Keratinocyte (primary cell): Measurements from ENCODE around the gene SYT6. TPM values are rescaled to one million over a fixed set of nuclear protein-coding genes. Genes with fewer than 3 reads are reported as not detected.

ENCODE experiments used
- DNase-seq: peaks from one replicate; pipeline ENCODE4 v3.0.0-alpha.2; 2011; ENCODE audit warnings: low read depth, missing footprints, low spot score
- FAIRE-seq: peaks from 2 replicates; lab custom pipeline; 2011; peaks lifted over from hg19 to GRCh38; lab: Jason Lieb, UNC
- H2AFZ ChIP-seq: 2 replicates; pipeline ENCODE4 v1.6.0; 2012; ENCODE audit warnings: low read length, control low read depth, inconsistent platforms; ENCODE audit not compliant: control insufficient read depth
- H3K27ac ChIP-seq: 2 replicates; pipeline ENCODE4 v1.5.1; 2011; ENCODE audit warnings: low read length; ENCODE audit not compliant: control insufficient read depth, insufficient read depth
- H3K27me3 ChIP-seq: 3 replicates; pipeline ENCODE4 v1.6.0; 2011; ENCODE audit warnings: low read length; ENCODE audit not compliant: control insufficient read depth, insufficient read depth; ENCODE audit errors: extremely low read depth
- H3K36me3 ChIP-seq, 2 experiments: 2 replicates in 1 of 2; 3 replicates in 1 of 2; pipeline ENCODE4 v1.5.1; 2011; ENCODE audit warnings: low read length in 2 of 2, mild to moderate bottlenecking in 1 of 2; ENCODE audit not compliant: control insufficient read depth in 2 of 2, insufficient read depth in 2 of 2; ENCODE audit errors: extremely low read depth in 1 of 2
- H3K4me1 ChIP-seq: 3 replicates; pipeline ENCODE4 v1.5.1; 2011; ENCODE audit warnings: low read length; ENCODE audit not compliant: control insufficient read depth, insufficient read depth; ENCODE audit errors: extremely low read depth
- H3K4me2 ChIP-seq: 3 replicates; pipeline ENCODE4 v1.6.0; 2011; ENCODE audit warnings: low read depth, low read length; ENCODE audit not compliant: control insufficient read depth, insufficient read depth; ENCODE audit errors: extremely low read depth
- H3K4me3 ChIP-seq, 3 experiments: fragments of 200-600 bp in 1 of 3; sonication (generic) in 1 of 3; 2 replicates in 2 of 3; 3 replicates in 1 of 3; pipeline ENCODE4 v1.5.1; 2011 to 2016; ENCODE audit warnings: low read length in 3 of 3, mild to moderate bottlenecking in 3 of 3, control low read depth in 2 of 3, inconsistent platforms in 1 of 3, low read depth in 1 of 3, mixed read lengths in 1 of 3, mixed run types in 1 of 3, moderate library complexity in 1 of 3; ENCODE audit not compliant: control insufficient read depth in 2 of 3, insufficient read depth in 2 of 3; ENCODE audit errors: extremely low read depth in 1 of 3
- H3K79me2 ChIP-seq: 2 replicates; pipeline ENCODE4 v1.6.0; 2012; ENCODE audit warnings: low read length; ENCODE audit not compliant: control insufficient read depth, insufficient read depth
- H3K9ac ChIP-seq: 3 replicates; pipeline ENCODE4 v1.6.0; 2011; ENCODE audit warnings: low read length; ENCODE audit not compliant: control insufficient read depth, insufficient read depth; ENCODE audit errors: extremely low read depth
- H3K9me1 ChIP-seq: 3 replicates; pipeline ENCODE4 v1.6.0; 2011; ENCODE audit warnings: low read length; ENCODE audit not compliant: control insufficient read depth, insufficient read depth; ENCODE audit errors: extremely low read depth
- H3K9me3 ChIP-seq: 2 replicates; pipeline ENCODE4 v1.5.1; 2012; ENCODE audit warnings: low read depth, low read length; ENCODE audit not compliant: control insufficient read depth
- H4K20me1 ChIP-seq: 3 replicates; pipeline ENCODE4 v1.6.0; 2011; ENCODE audit warnings: low read length; ENCODE audit not compliant: control insufficient read depth, insufficient read depth; ENCODE audit errors: extremely low read depth
- EZH2 ChIP-seq: IDR thresholded peaks from one replicate; pipeline ENCODE4 v1.6.1; 2012; ENCODE audit warnings: inconsistent platforms, mild to moderate bottlenecking, low read length, moderate library complexity
- dilution Hi-C: fragments of 300-500 bp; cut with MboI; formaldehyde crosslinking; loops from one replicate; pipeline ENCODE4 v1.7.0; 2020; ENCODE audit warnings: low sequenced_read_pairs; ENCODE audit not compliant: extremely low pct_ligation_motif_present
- polyA plus RNA-seq, 5 experiments: library from polyadenylated mRNA; depleted of rRNA in 3 of 5; stranded (reverse) in 3 of 5; stranded (forward) in 1 of 5; unstranded in 1 of 5; fragments of >200 nt; gene quantifications; 1 replicate in 1 of 5; 2 replicates in 3 of 5; 3 replicates in 1 of 5; pipeline versions ENCODE4 v1.2.1 to v1.2.3, GENCODE V29; 2011 to 2012; ENCODE audit warnings: missing spikeins in 2 of 5, low read depth in 1 of 5, low replicate concordance in 1 of 5
- TF ChIP-seq, protein P1 (sequence below), 3 experiments: IDR thresholded peaks in 1 of 3; conservative IDR thresholded peaks in 1 of 3; optimal IDR thresholded peaks in 1 of 3; 2 replicates in 2 of 3; 3 replicates in 1 of 3; pipeline versions ENCODE3 to v1.5.1; 2011; ENCODE audit warnings: low read length in 3 of 3, mild to moderate bottlenecking in 3 of 3, moderate library complexity in 2 of 3, control low read depth in 1 of 3, inconsistent platforms in 1 of 3; ENCODE audit not compliant: insufficient read depth in 2 of 3; ENCODE audit errors: extremely low read depth in 1 of 3

SYT6 gene
- polyA plus RNA-seq, 1 donor (not counting 4 experiments of a cell fraction or from before 2014, with no cell fraction given): not detected

DNA sequence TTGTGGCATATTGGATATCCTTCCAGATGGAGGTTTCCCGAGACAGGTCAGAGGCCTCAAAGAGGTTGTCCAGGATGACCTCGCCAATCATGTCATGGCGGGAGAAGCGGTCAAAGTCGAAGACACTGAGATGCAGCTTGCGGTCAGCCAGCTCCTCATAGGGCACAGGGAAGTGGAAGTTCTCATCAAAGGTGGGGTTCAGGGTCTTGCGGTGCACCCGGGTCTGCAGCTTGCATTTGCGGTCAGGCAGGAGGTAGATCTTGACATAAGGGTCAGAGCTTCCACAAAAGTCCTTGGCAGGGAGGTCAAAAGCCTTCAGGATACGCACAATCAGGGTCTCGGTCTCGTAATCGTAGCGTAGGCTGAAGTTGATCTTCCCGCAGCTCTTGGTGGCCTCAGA, 16.2 kb downstream of the SYT6 start:
- DNase-seq (no peak), FAIRE-seq (no peak)
- no peak overlapping the region for H3K4me3 ChIP-seq
- H3K4me2 ChIP-seq: no peak overlapping the region
- H3K36me3 ChIP-seq: no peaks in the 10 kb centered on the region
- H3K4me1 ChIP-seq: no peaks in the 10 kb centered on the region
- no peaks in the 10 kb centered on the region for H3K9me1 ChIP-seq
- peaks cover 20% of the 10 kb centered on the region for H3K27me3 ChIP-seq
- TF ChIP-seq EZH2: no peak
- TF ChIP-seq, protein P1, sequence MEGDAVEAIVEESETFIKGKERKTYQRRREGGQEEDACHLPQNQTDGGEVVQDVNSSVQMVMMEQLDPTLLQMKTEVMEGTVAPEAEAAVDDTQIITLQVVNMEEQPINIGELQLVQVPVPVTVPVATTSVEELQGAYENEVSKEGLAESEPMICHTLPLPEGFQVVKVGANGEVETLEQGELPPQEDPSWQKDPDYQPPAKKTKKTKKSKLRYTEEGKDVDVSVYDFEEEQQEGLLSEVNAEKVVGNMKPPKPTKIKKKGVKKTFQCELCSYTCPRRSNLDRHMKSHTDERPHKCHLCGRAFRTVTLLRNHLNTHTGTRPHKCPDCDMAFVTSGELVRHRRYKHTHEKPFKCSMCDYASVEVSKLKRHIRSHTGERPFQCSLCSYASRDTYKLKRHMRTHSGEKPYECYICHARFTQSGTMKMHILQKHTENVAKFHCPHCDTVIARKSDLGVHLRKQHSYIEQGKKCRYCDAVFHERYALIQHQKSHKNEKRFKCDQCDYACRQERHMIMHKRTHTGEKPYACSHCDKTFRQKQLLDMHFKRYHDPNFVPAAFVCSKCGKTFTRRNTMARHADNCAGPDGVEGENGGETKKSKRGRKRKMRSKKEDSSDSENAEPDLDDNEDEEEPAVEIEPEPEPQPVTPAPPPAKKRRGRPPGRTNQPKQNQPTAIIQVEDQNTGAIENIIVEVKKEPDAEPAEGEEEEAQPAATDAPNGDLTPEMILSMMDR (optimal IDR thresholded peaks at IDR 0.05 in 1 of 3, IDR thresholded peaks at IDR 0.05 in 1 of 3, conservative IDR thresholded peaks at IDR 0.05 in 1 of 3; ENCODE audit: extremely low read depth in 1 of 3, insufficient read depth in 2 of 3, low read length in 3 of 3): no peak
- dilution Hi-C loops: no loop called here
- H3K79me2 ChIP-seq: no peaks in the 10 kb centered on the region
- H2AFZ ChIP-seq: no peak overlapping the region
- H4K20me1 ChIP-seq: no peaks in the 10 kb centered on the region
- H3K27ac ChIP-seq: no peak overlapping the region
- no peaks in the 10 kb centered on the region for H3K9me3 ChIP-seq
- no peak overlapping the region for H3K9ac ChIP-seq

DNA sequence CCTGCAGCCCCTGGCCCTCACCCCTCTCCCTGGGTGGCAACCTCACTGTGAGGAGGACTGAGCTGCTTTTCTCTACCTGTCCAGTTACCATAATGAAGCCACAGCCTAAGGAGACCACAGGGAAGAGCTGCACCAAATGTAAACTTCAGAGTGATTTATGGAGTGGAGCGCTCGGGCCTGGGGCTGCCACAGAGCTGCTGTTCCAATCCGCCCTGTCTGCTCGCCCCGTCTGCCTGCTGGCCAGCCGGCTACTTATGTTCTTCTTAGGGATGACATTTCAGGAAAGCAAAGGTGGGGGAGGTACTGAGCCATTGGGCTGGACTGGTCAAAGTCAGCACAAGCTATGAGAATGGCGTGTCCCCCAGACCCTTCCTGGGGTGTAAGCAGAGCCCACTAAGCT, 17.9 kb downstream of the SYT6 start:
- TF ChIP-seq, protein P1 (optimal IDR thresholded peaks at IDR 0.05 in 1 of 3, IDR thresholded peaks at IDR 0.05 in 1 of 3, conservative IDR thresholded peaks at IDR 0.05 in 1 of 3; ENCODE audit: extremely low read depth in 1 of 3, insufficient read depth in 2 of 3, low read length in 3 of 3): no peak
- no peak for TF ChIP-seq EZH2
- Histone ChIP-seq H3K4me1 (no peaks in the 10 kb centered on the region), H3K9ac (no peak overlapping the region), H3K9me1 (no peaks in the 10 kb centered on the region), H3K36me3 (no peaks in the 10 kb centered on the region), H3K4me3 (no peak overlapping the region), H2AFZ (no peak overlapping the region), H3K9me3 (no peaks in the 10 kb centered on the region), H3K27ac (no peak overlapping the region), H3K79me2 (no peaks in the 10 kb centered on the region), H4K20me1 (no peaks in the 10 kb centered on the region), H3K27me3 (peaks cover 20% of the 10 kb centered on the region), H3K4me2 (no peak overlapping the region)
- DNase-seq: no peak
- dilution Hi-C loops: no loop called here
- no peak for FAIRE-seq
